GM23338 (cell line): ENCODE results near the gene GP5. TPM values are rescaled to one million over a fixed set of nuclear protein-coding genes. Genes with fewer than 3 reads are reported as not detected.

Experiments
- ATAC-seq: fragments of 200-7000 bp; cut with Tn5 transposase; 3 replicates; pipeline ENCODE4 v1.9.1; 2020
- DNase-seq: peaks from one replicate; pipeline ENCODE4 v3.0.0-alpha.2; 2015; ENCODE audit warnings: low spot score
- H2AFZ ChIP-seq: fragments of 200-600 bp; sonication (generic); 2 replicates; pipeline ENCODE4 v1.8.0; 2016; ENCODE audit warnings: antibody characterized with exemption, mild to moderate bottlenecking, moderate library complexity
- H3F3A ChIP-seq: fragments of 200-600 bp; sonication (generic); replicated peaks from 2 replicates; pipeline ENCODE4 v1.8.0; 2017; ENCODE audit warnings: antibody characterized with exemption, mixed run types, low read depth
- H3K27ac ChIP-seq: fragments of 200-600 bp; sonication (generic); 2 replicates; pipeline ENCODE4 v1.6.1; 2016; ENCODE audit warnings: low read depth
- H3K27me3 ChIP-seq: fragments of 200-600 bp; sonication (generic); 2 replicates; pipeline ENCODE4 v1.8.0; 2016; ENCODE audit warnings: mild to moderate bottlenecking, mixed run types, moderate library complexity; ENCODE audit not compliant: insufficient read depth
- H3K36me3 ChIP-seq: fragments of 200-600 bp; sonication (generic); 2 replicates; pipeline ENCODE4 v1.8.0; 2016; ENCODE audit warnings: mild to moderate bottlenecking; ENCODE audit not compliant: insufficient read depth
- H3K4me1 ChIP-seq: fragments of 200-600 bp; sonication (generic); 2 replicates; pipeline ENCODE4 v1.8.0; 2016; ENCODE audit warnings: mild to moderate bottlenecking, moderate library complexity; ENCODE audit not compliant: insufficient read depth
- H3K4me2 ChIP-seq: fragments of 200-600 bp; sonication (generic); 2 replicates; pipeline ENCODE4 v1.7.1; 2017; ENCODE audit warnings: mixed run types
- H3K4me3 ChIP-seq: fragments of 200-600 bp; sonication (generic); 2 replicates; pipeline ENCODE4 v1.6.1; 2016; ENCODE audit warnings: mixed run types
- H3K79me2 ChIP-seq: fragments of 200-600 bp; sonication (generic); replicated peaks from 2 replicates; pipeline ENCODE4 v1.8.0; 2017; ENCODE audit warnings: mild to moderate bottlenecking; ENCODE audit not compliant: insufficient read depth
- H3K9me2 ChIP-seq: fragments of 200-600 bp; sonication (generic); 2 replicates; pipeline ENCODE4 v1.8.0; 2017; ENCODE audit not compliant: insufficient read depth
- H4K20me1 ChIP-seq: fragments of 200-600 bp; sonication (generic); replicated peaks from 2 replicates; pipeline ENCODE4 v1.8.0; 2017; ENCODE audit warnings: mild to moderate bottlenecking; ENCODE audit not compliant: insufficient read depth
- H3K27ac Mint-ChIP-seq: 2 replicates; pipeline ENCODE4 v1.8.0; 2020; ENCODE audit warnings: inconsistent platforms, mild to moderate bottlenecking, moderate library complexity, mixed read lengths
- H3K27me3 Mint-ChIP-seq: 3 replicates; pipeline ENCODE4 v1.8.0; 2022; ENCODE audit warnings: low read depth, mild to moderate bottlenecking, moderate library complexity, mixed read lengths, inconsistent platforms; ENCODE audit not compliant: insufficient read depth, poor library complexity
- H3K36me3 Mint-ChIP-seq: 3 replicates; pipeline ENCODE4 v1.8.0; 2021; ENCODE audit warnings: low read depth, mild to moderate bottlenecking, inconsistent platforms, moderate library complexity, mixed read lengths
- H3K4me1 Mint-ChIP-seq: 3 replicates; pipeline ENCODE4 v1.8.0; 2020; ENCODE audit warnings: mild to moderate bottlenecking, inconsistent platforms, mixed read lengths
- H3K4me3 Mint-ChIP-seq: 3 replicates; pipeline ENCODE4 v1.8.0; 2021; ENCODE audit warnings: moderate library complexity, mild to moderate bottlenecking, inconsistent platforms, mixed read lengths
- H3K9me3 Mint-ChIP-seq: 3 replicates; pipeline ENCODE4 v1.8.0; 2020; ENCODE audit warnings: moderate library complexity, mild to moderate bottlenecking, inconsistent platforms, mixed read lengths
- CREB1 ChIP-seq: fragments of 250-450 bp; sonication (Bioruptor Pico); IDR thresholded peaks from 2 replicates; pipeline ENCODE4 v1.5.0; 2020; ENCODE audit warnings: low read depth, mild to moderate bottlenecking, moderate library complexity
- CTCF ChIP-seq, 2 experiments: fragments of 200-600 bp in 1 of 2; sonication (generic) in 1 of 2; conservative IDR thresholded peaks; 2 replicates each; pipeline versions ENCODE4 v1.5.1 to v1.6.1; 2016 to 2017; ENCODE audit warnings: antibody characterized with exemption in 2 of 2, low read depth in 2 of 2, mild to moderate bottlenecking in 2 of 2, moderate library complexity in 1 of 2
- ETS1 ChIP-seq: IDR thresholded peaks from 2 replicates; pipeline ENCODE4 v1.6.1; 2016; ENCODE audit warnings: antibody characterized with exemption
- EZH2 ChIP-seq: fragments of 200-600 bp; sonication (generic); IDR thresholded peaks from one replicate; pipeline ENCODE4 v1.8.0; 2017; ENCODE audit warnings: antibody characterized with exemption, mild to moderate bottlenecking, low read depth; ENCODE audit not compliant: unreplicated experiment
- EZH2phosphoT487 ChIP-seq: fragments of 200-600 bp; sonication (generic); IDR thresholded peaks from one replicate; pipeline ENCODE4 v1.8.1; 2018; ENCODE audit warnings: antibody characterized with exemption; ENCODE audit not compliant: unreplicated experiment
- JUNB ChIP-seq: IDR thresholded peaks from one replicate; pipeline ENCODE4 v1.6.1; 2016; ENCODE audit warnings: antibody characterized with exemption; ENCODE audit not compliant: unreplicated experiment
- NANOG ChIP-seq: IDR thresholded peaks from 2 replicates; pipeline ENCODE4 v1.6.1; 2016; ENCODE audit warnings: antibody characterized with exemption, borderline replicate concordance
- POLR2AphosphoS5 ChIP-seq: IDR thresholded peaks from 2 replicates; pipeline ENCODE4 v1.6.1; 2016; ENCODE audit warnings: antibody characterized with exemption, low read depth
- REST ChIP-seq: IDR thresholded peaks from one replicate; pipeline ENCODE4 v1.6.1; 2018; ENCODE audit warnings: antibody characterized with exemption; ENCODE audit not compliant: unreplicated experiment
- STAT1 ChIP-seq: IDR thresholded peaks from one replicate; pipeline ENCODE4 v1.6.1; 2016; ENCODE audit warnings: antibody characterized with exemption; ENCODE audit not compliant: unreplicated experiment
- ZNF114 ChIP-seq: fragments of 250-450 bp; sonication (Bioruptor Pico); IDR thresholded peaks from 2 replicates; pipeline ENCODE4 v1.5.0; 2020; ENCODE audit warnings: mild to moderate bottlenecking, moderate library complexity
- ZNF331 ChIP-seq: fragments of 250-450 bp; sonication (Bioruptor Pico); IDR thresholded peaks from 2 replicates; pipeline ENCODE4 v1.5.0; 2020; ENCODE audit warnings: low read depth, mild to moderate bottlenecking, moderate library complexity
- ZNF462 ChIP-seq: fragments of 250-450 bp; sonication (Bioruptor Pico); IDR thresholded peaks from 2 replicates; pipeline ENCODE4 v1.5.0; 2020; ENCODE audit warnings: mild to moderate bottlenecking, moderate library complexity
- polyA plus RNA-seq: library from polyadenylated mRNA; unstranded; fragments of >200 nt; fragmentation: Nextera tagmentation; extraction: Ambion mirVana; gene quantifications from 2 replicates; pipeline ENCODE4 v1.2.1, GENCODE V29; 2016
- total RNA-seq: library from RNA; depleted of rRNA; stranded (reverse); fragments of >200 nt; shearing (Covaris generic); gene quantifications from 2 replicates; pipeline ENCODE4 v1.2.3, GENCODE V29; 2014

GP5 gene
- total and polyA plus RNA-seq, 2 experiments from 2014 or later = 0.07 to 0.15 TPM

- no peaks in the 10 kb centered on the region for H3K4me1 Mint-ChIP-seq
- H3K9me2 ChIP-seq = no peaks in the 10 kb centered on the region
- ATAC-seq (no peak), DNase-seq (no peak)
- H3K4me2 ChIP-seq = no peak overlapping the region
- TF ChIP-seq CREB1 (no peak), CTCF (conservative IDR thresholded peaks at IDR 0.05; ENCODE audit: low read depth in 2 of 2) (no peak), ZNF331 (CRISPR knock-in tag) (no peak), POLR2AphosphoS5 (no peak), STAT1 (no peak), NANOG (no peak), ZNF462 (CRISPR knock-in tag) (no peak), ETS1 (no peak), JUNB (no peak), EZH2 (no peak), EZH2phosphoT487 (no peak), REST (no peak), ZNF114 (CRISPR knock-in tag) (no peak)
- no peak overlapping the region for H3K4me3 Mint-ChIP-seq
- no peaks in the 10 kb centered on the region for H3K27me3 ChIP-seq
- no peaks in the 10 kb centered on the region for H3K9me3 Mint-ChIP-seq
- peaks cover 1% of the 10 kb centered on the region for H3K27me3 Mint-ChIP-seq
- peaks cover 40% of the 10 kb centered on the region for H3K36me3 Mint-ChIP-seq
- no peaks in the 10 kb centered on the region for H3K4me1 ChIP-seq
- no peak overlapping the region for H3K27ac ChIP-seq
- H4K20me1 ChIP-seq = peaks cover 8% of the 10 kb centered on the region; the same call in 1 of the 2 replicates
- H2AFZ ChIP-seq = no peak overlapping the region
- H3K36me3 ChIP-seq = peaks cover 24% of the 10 kb centered on the region
- H3K79me2 ChIP-seq = no peaks in the 10 kb centered on the region
- H3K4me3 ChIP-seq = no peak overlapping the region
- no peak overlapping the region for H3K27ac Mint-ChIP-seq
- H3F3A ChIP-seq = no peaks in the 10 kb centered on the region
Observed at GRCh38 chr3:194422188-194422587, 23.1 kb upstream of the GP5 start.
